ENCODE data around the gene NGEF.

DNA sequence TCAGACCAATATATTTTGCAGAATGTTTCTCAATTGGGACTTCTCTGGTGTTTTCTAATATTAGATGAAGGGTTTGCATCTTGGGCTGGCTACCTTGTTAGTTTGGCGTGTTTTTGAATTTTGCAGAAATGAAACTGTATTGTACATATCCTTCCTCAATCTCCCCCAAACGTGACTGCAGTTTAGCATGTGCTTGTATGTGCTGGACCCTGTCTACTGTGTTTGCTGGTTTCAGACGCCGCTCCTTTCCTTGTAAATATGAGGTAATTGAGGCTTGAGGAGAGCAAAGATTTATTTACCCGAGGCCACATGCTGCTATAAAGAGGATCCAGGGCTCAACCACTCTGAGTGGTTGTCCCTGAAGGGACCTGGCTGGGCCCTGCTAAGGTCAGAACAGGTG is 57.2 kb downstream of the NGEF start:
- TF ChIP-seq, protein P1, sequence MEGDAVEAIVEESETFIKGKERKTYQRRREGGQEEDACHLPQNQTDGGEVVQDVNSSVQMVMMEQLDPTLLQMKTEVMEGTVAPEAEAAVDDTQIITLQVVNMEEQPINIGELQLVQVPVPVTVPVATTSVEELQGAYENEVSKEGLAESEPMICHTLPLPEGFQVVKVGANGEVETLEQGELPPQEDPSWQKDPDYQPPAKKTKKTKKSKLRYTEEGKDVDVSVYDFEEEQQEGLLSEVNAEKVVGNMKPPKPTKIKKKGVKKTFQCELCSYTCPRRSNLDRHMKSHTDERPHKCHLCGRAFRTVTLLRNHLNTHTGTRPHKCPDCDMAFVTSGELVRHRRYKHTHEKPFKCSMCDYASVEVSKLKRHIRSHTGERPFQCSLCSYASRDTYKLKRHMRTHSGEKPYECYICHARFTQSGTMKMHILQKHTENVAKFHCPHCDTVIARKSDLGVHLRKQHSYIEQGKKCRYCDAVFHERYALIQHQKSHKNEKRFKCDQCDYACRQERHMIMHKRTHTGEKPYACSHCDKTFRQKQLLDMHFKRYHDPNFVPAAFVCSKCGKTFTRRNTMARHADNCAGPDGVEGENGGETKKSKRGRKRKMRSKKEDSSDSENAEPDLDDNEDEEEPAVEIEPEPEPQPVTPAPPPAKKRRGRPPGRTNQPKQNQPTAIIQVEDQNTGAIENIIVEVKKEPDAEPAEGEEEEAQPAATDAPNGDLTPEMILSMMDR (IDR thresholded peaks at IDR 0.05): no peak
- TF ChIP-seq POLR2A (IDR thresholded peaks at IDR 0.05): no peak
